HepG2 (cell line): ENCODE measurements around the gene TP73. TPM values are rescaled to one million over a fixed set of nuclear protein-coding genes. Genes with fewer than 3 reads are reported as not detected.

ENCODE experiments used
- ATAC-seq: fragments of 200-7000 bp; cut with Tn5 transposase; 3 replicates; pipeline ENCODE4 v1.9.1; 2020; ENCODE audit warnings: mild to moderate bottlenecking, moderate library complexity
- BruUV-seq: library from RNA; stranded (reverse); fragments of 400-500 nt; replicated peaks from 2 replicates; lab custom pipeline; 2021; lab: Mats Ljungman, UMichigan
- CTCF ChIA-PET: fragments of 300-600 bp; formaldehyde crosslinking; extraction: SDS; loops from one replicate; lab custom pipeline; 2021; ENCODE audit warnings: low total read pairs, inconsistent platforms, low intra/inter-chr PET ratio; lab: Yijun Ruan, JAX
- POLR2A ChIA-PET: fragments of 350-600 bp; sonication (Branson Sonifier 250); formaldehyde crosslinking; loops from one replicate; lab custom pipeline; 2020; ENCODE audit warnings: antibody characterized with exemption, inconsistent platforms; lab: Yijun Ruan, JAX
- DNase-seq: peaks from one replicate; pipeline ENCODE4 v3.0.0-alpha.2; 2015; ENCODE audit warnings: low spot score
- FAIRE-seq: peaks from 3 replicates; lab custom pipeline; 2011; peaks lifted over from hg19 to GRCh38; lab: Jason Lieb, UNC
- H2AFZ ChIP-seq: one replicate; pipeline ENCODE4 v1.6.1; 2011; ENCODE audit warnings: low read length, inconsistent platforms
- H3K27ac ChIP-seq: fragments of 300-600 bp; 3 replicates; pipeline ENCODE4 v1.8.0; 2011; ENCODE audit warnings: mixed run types, mild to moderate bottlenecking, mixed read lengths, low read length, inconsistent platforms; ENCODE audit not compliant: insufficient read depth; ENCODE audit errors: extremely low read length
- H3K27me3 ChIP-seq, 2 experiments: fragments of 200-600 bp in 1 of 2; 2 replicates in 1 of 2; 3 replicates in 1 of 2; pipeline versions ENCODE4 v1.6.0 to v1.8.0; 2011; ENCODE audit warnings: low read length in 2 of 2, mild to moderate bottlenecking in 2 of 2, moderate library complexity in 2 of 2, inconsistent platforms in 1 of 2; ENCODE audit not compliant: insufficient read depth in 2 of 2, control insufficient read depth in 1 of 2
- H3K36me3 ChIP-seq, 2 experiments: fragments of 200-600 bp in 1 of 2; replicated peaks in 1 of 2; 2 replicates in 1 of 2; 3 replicates in 1 of 2; pipeline versions ENCODE4 v1.5.1 to v1.8.0; 2011; ENCODE audit warnings: low read length in 2 of 2, inconsistent platforms in 1 of 2; ENCODE audit not compliant: insufficient read depth in 2 of 2, control insufficient read depth in 1 of 2
- H3K4me1 ChIP-seq: 2 replicates; pipeline ENCODE4 v1.5.1; 2012; ENCODE audit warnings: low read length, inconsistent platforms; ENCODE audit not compliant: insufficient read depth
- H3K4me2 ChIP-seq: 2 replicates; pipeline ENCODE4 v1.6.0; 2011; ENCODE audit warnings: low read depth, low read length, inconsistent platforms
- H3K4me3 ChIP-seq, 3 experiments: fragments of 200-600 bp in 1 of 3; sonication (generic), shearing (Covaris generic) in 1 of 3; replicated peaks in 1 of 3; 2 replicates each; pipeline ENCODE4 v1.5.1; 2011 to 2016; ENCODE audit warnings: low read length in 3 of 3, inconsistent platforms in 2 of 3, low read depth in 2 of 3, mild to moderate bottlenecking in 2 of 3, control low read depth in 1 of 3, mixed read lengths in 1 of 3; ENCODE audit not compliant: insufficient read depth in 1 of 3
- H3K79me2 ChIP-seq: one replicate; pipeline ENCODE4 v1.6.1; 2011; ENCODE audit warnings: low read length, inconsistent platforms; ENCODE audit not compliant: insufficient read depth
- H3K9ac ChIP-seq: 2 replicates; pipeline ENCODE4 v1.6.0; 2011; ENCODE audit warnings: mild to moderate bottlenecking, low read depth, low read length, inconsistent platforms; ENCODE audit not compliant: insufficient read depth
- H3K9me3 ChIP-seq: 2 replicates; pipeline ENCODE4 v1.5.1; 2012; ENCODE audit warnings: mild to moderate bottlenecking, low read length
- H4K20me1 ChIP-seq: 2 replicates; pipeline ENCODE4 v1.6.0; 2011; ENCODE audit warnings: inconsistent platforms, mild to moderate bottlenecking, low read length, moderate library complexity; ENCODE audit not compliant: insufficient read depth
- BORCS8-MEF2B ChIP-seq: sonication (generic); formaldehyde crosslinking; IDR thresholded peaks from 2 replicates; pipeline ENCODE4 v1.8.0; 2022; ENCODE audit warnings: mild to moderate bottlenecking, missing genetic modification reagents
- ELF1 ChIP-seq: sonication (generic); formaldehyde crosslinking; IDR thresholded peaks from 2 replicates; pipeline ENCODE4 v1.4.0; 2020; ENCODE audit warnings: missing genetic modification reagents
- KDM4B ChIP-seq: sonication (generic); formaldehyde crosslinking; IDR thresholded peaks from 2 replicates; pipeline ENCODE4 v1.4.0; 2020; ENCODE audit warnings: missing genetic modification reagents
- PHF5A ChIP-seq: IDR thresholded peaks from one replicate; pipeline ENCODE4 v1.6.1; 2018; ENCODE audit warnings: low read depth, missing genetic modification reagents; ENCODE audit not compliant: unreplicated experiment
- SMC3 ChIP-seq: IDR thresholded peaks from 2 replicates; pipeline ENCODE4 v1.6.1; 2011; ENCODE audit warnings: low read length, improper control_type of control experiment
- STAG1 ChIP-seq: sonication (generic); formaldehyde crosslinking; IDR thresholded peaks from 2 replicates; pipeline ENCODE4 v1.4.0; 2020; ENCODE audit warnings: missing genetic modification reagents
- ZFYVE20 ChIP-seq: sonication (generic); formaldehyde crosslinking; IDR thresholded peaks from 2 replicates; pipeline ENCODE4 v1.8.0; 2023; ENCODE audit warnings: low read depth, mild to moderate bottlenecking, moderate library complexity, missing genetic modification reagents, borderline replicate concordance
- ZNF672 ChIP-seq: sonication (generic); formaldehyde crosslinking; IDR thresholded peaks from 2 replicates; pipeline ENCODE4 v1.8.1; 2022; ENCODE audit warnings: missing genetic modification reagents
- ZNF709 ChIP-seq: sonication (generic); formaldehyde crosslinking; IDR thresholded peaks from 2 replicates; pipeline ENCODE4 v1.5.0; 2020; ENCODE audit warnings: mild to moderate bottlenecking, missing genetic modification reagents
- WGBS: methylation state at CpG from one replicate; pipeline ENCODE4 v1.1.6; 2017; ENCODE audit warnings: low lambda C conversion rate; 5-methylcytosine and 5-hydroxymethylcytosine counted together
- in situ Hi-C: cut with HindIII; loops from 2 replicates; pipeline ENCODE4 v1.10.0; 2017; ENCODE audit warnings: low pct_unique_long_range_greater_than_20kb; ENCODE audit not compliant: extremely low pct_ligation_motif_present
- intact Hi-C: fragments of 100-400 bp; cut with micrococcal nuclease; formaldehyde crosslinking; loops from one replicate; pipeline ENCODE4 v1.10.0; 2022; ENCODE audit not compliant: unreplicated experiment
- polyA plus RNA-seq, 8 experiments: library from polyadenylated mRNA; depleted of rRNA in 3 of 8; stranded (reverse) in 7 of 8; unstranded in 1 of 8; fragments of >200 nt; fragmentation: Illumina TruSeq in 4 of 8; extraction: Trizol in 4 of 8; gene quantifications; 2 replicates each; pipeline versions ENCODE4 v1.2.1 to v1.2.3, GENCODE V29; 2011 to 2016; ENCODE audit warnings: low read depth in 4 of 8, missing spikeins in 1 of 8, mixed read lengths in 1 of 8; ENCODE audit not compliant: insufficient read depth in 1 of 8
- total RNA-seq, 5 experiments: library from RNA; depleted of rRNA; stranded (reverse); fragments of >200 nt; fragmentation: Illumina TruSeq; extraction: Trizol; gene quantifications; 2 replicates each; pipeline ENCODE4 v1.2.3, GENCODE V29; 2016; ENCODE audit warnings: low read depth in 1 of 5

The TP73 gene
- total and polyA plus RNA-seq, 2 of the 13 experiments (the other 11 are each of a cell fraction or from before 2014, with no cell fraction given) = 0.49 to 1.1 TPM

DNA sequence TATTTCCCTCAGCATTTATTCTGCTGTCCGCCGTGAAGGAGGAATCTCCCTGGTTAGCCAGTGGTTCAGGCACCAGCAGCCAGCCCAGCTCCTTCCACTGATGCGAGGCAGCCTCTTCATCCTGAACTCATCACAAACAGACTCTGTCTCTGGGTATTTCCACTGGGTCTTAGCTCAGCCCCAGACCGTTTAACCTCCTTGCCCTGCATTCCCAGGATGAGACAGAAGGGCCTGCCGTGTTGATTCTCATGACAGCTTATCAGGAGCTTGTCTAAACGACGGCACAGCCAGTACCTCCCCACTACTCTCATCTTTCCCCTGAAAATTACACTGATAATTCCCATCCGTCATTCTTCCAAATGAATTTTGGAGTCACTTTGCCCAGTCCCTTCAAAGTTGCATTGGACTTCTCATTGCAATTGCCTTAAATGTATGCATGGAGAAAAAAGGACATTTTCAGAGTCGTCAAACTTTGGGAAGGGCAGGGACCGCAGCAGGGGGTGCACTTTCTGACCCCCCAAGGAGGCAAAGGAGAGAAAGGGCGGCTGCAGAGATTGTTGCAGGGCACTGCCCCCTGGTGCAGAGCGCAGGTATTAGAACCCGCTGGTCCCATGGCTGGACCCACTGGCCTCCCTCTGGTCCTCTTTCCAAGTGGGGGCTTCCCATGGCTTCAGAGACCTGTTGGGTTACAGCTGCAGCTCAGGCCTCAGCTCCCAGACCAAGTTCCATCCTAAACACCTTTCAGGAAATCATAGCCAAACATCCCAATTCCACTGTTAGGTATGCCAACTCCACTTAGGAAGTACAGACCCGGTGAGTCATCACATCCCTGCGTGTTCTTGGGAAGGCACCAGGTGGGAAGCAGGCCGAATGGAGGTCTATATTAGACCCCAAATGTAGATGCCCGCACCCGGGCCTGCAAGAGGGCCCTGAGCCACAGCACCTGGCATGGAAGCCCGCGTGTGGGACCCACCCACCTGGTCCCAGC, 37.3 kb upstream of the TP73 start (continued):
- TF ChIP-seq ZFYVE20 (CRISPR knock-in tag) (no peak), STAG1 (CRISPR knock-in tag) (peak; percentile 69), ZNF709 (CRISPR knock-in tag) (no peak), PHF5A (no peak), ZNF672 (no peak), SMC3 (peak; percentile 52), KDM4B (CRISPR knock-in tag) (no peak)

DNA sequence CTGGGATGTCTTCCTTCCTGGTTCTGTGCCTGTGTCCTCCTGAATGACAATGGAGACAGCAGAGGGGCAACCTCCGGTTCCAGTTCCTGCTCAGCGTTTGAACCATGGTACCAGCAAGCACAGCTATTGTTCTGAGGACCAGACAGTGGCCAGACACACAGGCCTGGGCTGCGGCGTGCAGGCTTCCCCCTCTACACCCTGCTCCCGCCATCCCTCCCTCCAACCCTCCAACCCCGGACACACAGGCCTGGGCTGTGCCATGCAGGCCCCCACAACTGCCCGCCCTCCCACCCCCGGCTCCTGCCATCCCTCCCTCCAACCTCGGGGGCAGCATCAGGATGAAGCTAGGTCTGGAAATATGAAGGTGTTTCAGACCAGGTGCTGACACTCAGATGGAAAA, 35.5 kb upstream of the TP73 start:
- ATAC-seq (no peak), FAIRE-seq (no peak), DNase-seq (no peak)
- in situ Hi-C loops = no loop called here
- CTCF ChIA-PET = interaction anchor here (1.0 kb wide), 1 partner anchor 52 kb away, joined by 3 read pairs; no protein-coding TSS in a partner anchor
- H2AFZ ChIP-seq = no peak overlapping the region
- H3K9ac ChIP-seq = no peak overlapping the region
- no peak overlapping the region for H3K4me3 ChIP-seq
- no peak overlapping the region for H3K27ac ChIP-seq
- intact Hi-C loops = loop anchor here (5.0 kb wide), 1 partner anchor 125 kb away; no protein-coding TSS in a partner anchor
- H4K20me1 ChIP-seq = no peaks in the 10 kb centered on the region; the same call in 1 of the 2 replicates
- no peak overlapping the region for H3K4me2 ChIP-seq
- peaks cover 18 to 66% of the 10 kb centered on the region in 2 experiments for H3K27me3 ChIP-seq
- POLR2A ChIA-PET = no interaction called here
- TF ChIP-seq BORCS8-MEF2B (CRISPR knock-in tag) (no peak), ELF1 (CRISPR knock-in tag) (no peak)
- H3K36me3 ChIP-seq = no peaks in the 10 kb centered on the region
- no TSS peak for BruUV-seq
- WGBS = 21% methylated on average over 5 of the region's 9 CpGs
- H3K4me1 ChIP-seq = peaks cover 43% of the 10 kb centered on the region
- no peaks in the 10 kb centered on the region for H3K9me3 ChIP-seq
- no peaks in the 10 kb centered on the region for H3K79me2 ChIP-seq
